Adrenal gland (tissue), 5 donors: ENCODE data around the gene ACBD6.

ENCODE experiments used
- CTCF ChIP-seq, 6 experiments: fragments of 450-650 bp in 4 of 6; fragments of 200-600 bp in 2 of 6; sonication (generic) in 1 of 6; IDR thresholded peaks; 1 replicate in 5 of 6; 2 replicates in 1 of 6; pipeline versions ENCODE4 v1.5.1 to v1.8.0; 2016 to 2021; ENCODE audit warnings: antibody characterized with exemption in 6 of 6, mild to moderate bottlenecking in 2 of 6, moderate library complexity in 1 of 6
- POLR2A ChIP-seq, 2 donors: fragments of 450-650 bp; IDR thresholded peaks; one replicate each; pipeline ENCODE4 v1.6.1; 2017; ENCODE audit warnings: antibody characterized with exemption in 2 of 2, mild to moderate bottlenecking in 2 of 2, moderate library complexity in 1 of 2
- donor health status: DM: no; HTN: no; CAD: no.

- TF ChIP-seq CTCF (IDR thresholded peaks at IDR 0.05): no peak
- no peak for TF ChIP-seq POLR2A (IDR thresholded peaks at IDR 0.05)
Observed at GRCh38 chr1:180539136-180539535, 36.8 kb upstream of the ACBD6 start.
